HEK293 (cell line): ENCODE data around the gene METTL15.

Source experiments
- CTCF ChIA-PET: fragments of 350-600 bp; formaldehyde crosslinking; extraction: SDS; loops from one replicate; lab custom pipeline; 2021; ENCODE audit warnings: antibody characterized with exemption; lab: Yijun Ruan, JAX
- POLR2A ChIA-PET: fragments of 300-600 bp; formaldehyde crosslinking; extraction: SDS; loops from one replicate; lab custom pipeline; 2020; ENCODE audit warnings: antibody characterized with exemption, inconsistent platforms; lab: Yijun Ruan, JAX
- H3K27ac ChIP-seq: fragments of 200-500 bp; sonication (Bioruptor generic); 2 replicates; pipeline ENCODE4 v1.5.1; 2014; ENCODE audit warnings: low read depth, low read length, control low read depth, inconsistent platforms; ENCODE audit errors: extremely low read depth
- H3K36me3 ChIP-seq, 2 experiments: fragments of 200-500 bp in 1 of 2; sonication (Bioruptor generic) in 1 of 2; 1 replicate in 1 of 2; 2 replicates in 1 of 2; pipeline ENCODE4 v1.5.1; 2014 to 2017; ENCODE audit warnings: inconsistent platforms in 2 of 2, low read length in 2 of 2; ENCODE audit not compliant: control insufficient read depth in 2 of 2, insufficient read depth in 1 of 2
- H3K4me1 ChIP-seq: fragments of 200-500 bp; sonication (Bioruptor generic); 2 replicates; pipeline ENCODE4 v1.5.1; 2014; ENCODE audit warnings: mild to moderate bottlenecking, low read length, inconsistent platforms; ENCODE audit not compliant: control insufficient read depth, insufficient read depth
- H3K4me3 ChIP-seq: 2 replicates; pipeline ENCODE4 v1.5.1; 2011; ENCODE audit warnings: low read depth, mild to moderate bottlenecking, control low read depth, low read length, moderate library complexity
- H3K9me3 ChIP-seq: fragments of 200-500 bp; sonication (Bioruptor generic); 2 replicates; pipeline ENCODE4 v1.5.1; 2014; ENCODE audit warnings: low read depth, low read length, inconsistent platforms; ENCODE audit not compliant: control insufficient read depth, insufficient read depth
- HOXC10 ChIP-seq: sonication (generic); formaldehyde crosslinking; IDR thresholded peaks from 2 replicates; pipeline ENCODE4 v1.8.1; 2023; ENCODE audit warnings: mild to moderate bottlenecking, missing genetic modification reagents
- KLF16 ChIP-seq: fragments of 450-650 bp; formaldehyde crosslinking; IDR thresholded peaks from 2 replicates; pipeline ENCODE4 v1.5.1; 2017; ENCODE audit warnings: missing biosample characterization, missing genetic modification characterization
- KLF7 ChIP-seq: fragments of 450-650 bp; formaldehyde crosslinking; IDR thresholded peaks from 2 replicates; pipeline ENCODE4 v1.5.1; 2016; ENCODE audit warnings: missing biosample characterization, missing genetic modification characterization, borderline replicate concordance
- PRDM1 ChIP-seq: fragments of 450-650 bp; formaldehyde crosslinking; IDR thresholded peaks from 2 replicates; pipeline ENCODE4; 2016; ENCODE audit warnings: missing biosample characterization, missing genetic modification characterization
- TRIM28 ChIP-seq: IDR thresholded peaks from 2 replicates; pipeline ENCODE4 v1.6.1; 2011; ENCODE audit warnings: low read length, control low read depth, borderline replicate concordance
- YY1 ChIP-seq: fragments of 450-650 bp; formaldehyde crosslinking; IDR thresholded peaks from 2 replicates; pipeline ENCODE4 v1.5.1; 2018; ENCODE audit warnings: missing biosample characterization, missing genetic modification characterization
- ZBTB17 ChIP-seq: fragments of 450-650 bp; formaldehyde crosslinking; IDR thresholded peaks from 2 replicates; pipeline ENCODE4 v1.5.1; 2016; ENCODE audit warnings: missing biosample characterization, missing genetic modification characterization
- ZNF121 ChIP-seq: fragments of 450-650 bp; formaldehyde crosslinking; IDR thresholded peaks from 2 replicates; pipeline ENCODE4 v1.5.1; 2016; ENCODE audit warnings: missing biosample characterization, missing genetic modification characterization
- ZNF140 ChIP-seq: fragments of 450-650 bp; formaldehyde crosslinking; IDR thresholded peaks from 2 replicates; pipeline ENCODE4 v1.5.1; 2016; ENCODE audit warnings: missing biosample characterization, missing genetic modification characterization
- ZNF155 ChIP-seq: fragments of 450-650 bp; formaldehyde crosslinking; IDR thresholded peaks from 2 replicates; pipeline ENCODE4 v1.5.1; 2016; ENCODE audit warnings: missing biosample characterization, missing genetic modification characterization
- ZNF175 ChIP-seq: fragments of 450-650 bp; formaldehyde crosslinking; IDR thresholded peaks from 2 replicates; pipeline ENCODE4 v1.5.1; 2016; ENCODE audit warnings: missing biosample characterization, missing genetic modification characterization
- ZNF184 ChIP-seq: fragments of 450-650 bp; IDR thresholded peaks from 2 replicates; pipeline ENCODE4 v1.5.1; 2018; ENCODE audit warnings: missing biosample characterization, mild to moderate bottlenecking, missing genetic modification characterization
- ZNF19 ChIP-seq: fragments of 450-650 bp; formaldehyde crosslinking; IDR thresholded peaks from 2 replicates; pipeline ENCODE4; 2016; ENCODE audit warnings: missing biosample characterization, missing genetic modification characterization, low read depth
- ZNF211 ChIP-seq: fragments of 450-650 bp; formaldehyde crosslinking; IDR thresholded peaks from 2 replicates; pipeline ENCODE4 v1.5.1; 2016; ENCODE audit warnings: low read depth, missing biosample characterization, missing genetic modification characterization
- ZNF23 ChIP-seq: fragments of 450-650 bp; formaldehyde crosslinking; IDR thresholded peaks from 2 replicates; pipeline ENCODE4 v1.5.1; 2016; ENCODE audit warnings: missing biosample characterization, missing genetic modification characterization, borderline replicate concordance
- ZNF311 ChIP-seq: fragments of 450-650 bp; formaldehyde crosslinking; IDR thresholded peaks from 2 replicates; pipeline ENCODE4 v1.5.1; 2017; ENCODE audit warnings: missing biosample characterization, missing genetic modification characterization, borderline replicate concordance
- ZNF426 ChIP-seq: fragments of 450-650 bp; formaldehyde crosslinking; IDR thresholded peaks from 2 replicates; pipeline ENCODE4 v1.5.1; 2017; ENCODE audit warnings: missing biosample characterization, missing genetic modification characterization, mild to moderate bottlenecking, inconsistent platforms, moderate library complexity
- ZNF510 ChIP-seq: fragments of 450-650 bp; formaldehyde crosslinking; IDR thresholded peaks from 2 replicates; pipeline ENCODE4 v1.5.1; 2018; ENCODE audit warnings: mild to moderate bottlenecking, missing genetic modification characterization, missing biosample characterization; ENCODE audit not compliant: insufficient replicate concordance
- ZNF571 ChIP-seq: fragments of 450-650 bp; formaldehyde crosslinking; IDR thresholded peaks from 2 replicates; pipeline ENCODE4 v1.5.0; 2017; ENCODE audit warnings: missing biosample characterization, missing genetic modification characterization
- ZNF623 ChIP-seq: fragments of 450-650 bp; formaldehyde crosslinking; IDR thresholded peaks from 2 replicates; pipeline ENCODE4 v1.5.1; 2016; ENCODE audit warnings: missing biosample characterization, missing genetic modification characterization
- ZNF624 ChIP-seq: fragments of 450-650 bp; formaldehyde crosslinking; IDR thresholded peaks from 2 replicates; pipeline ENCODE4 v1.5.1; 2017; ENCODE audit warnings: missing biosample characterization, missing genetic modification characterization
- ZNF664 ChIP-seq: fragments of 450-650 bp; formaldehyde crosslinking; IDR thresholded peaks from 2 replicates; pipeline ENCODE4 v1.5.1; 2016; ENCODE audit warnings: missing biosample characterization, missing genetic modification characterization
- ZNF701 ChIP-seq: fragments of 450-650 bp; formaldehyde crosslinking; IDR thresholded peaks from 2 replicates; pipeline ENCODE4 v1.5.1; 2016; ENCODE audit warnings: missing biosample characterization, missing genetic modification characterization
- ZNF707 ChIP-seq: fragments of 450-650 bp; formaldehyde crosslinking; IDR thresholded peaks from 2 replicates; pipeline ENCODE4 v1.5.1; 2016; ENCODE audit warnings: missing biosample characterization, missing genetic modification characterization
- ZNF776 ChIP-seq: fragments of 450-650 bp; formaldehyde crosslinking; IDR thresholded peaks from 2 replicates; pipeline ENCODE4 v1.5.0; 2017; ENCODE audit warnings: missing biosample characterization, missing genetic modification characterization, borderline replicate concordance
- ZNF837 ChIP-seq: fragments of 450-650 bp; formaldehyde crosslinking; IDR thresholded peaks from 2 replicates; pipeline ENCODE4 v1.5.1; 2016; ENCODE audit warnings: missing biosample characterization, missing genetic modification characterization
- ZSCAN23 ChIP-seq: fragments of 450-650 bp; formaldehyde crosslinking; IDR thresholded peaks from 2 replicates; pipeline ENCODE4 v1.5.1; 2016; ENCODE audit warnings: missing biosample characterization, missing genetic modification characterization
- ZSCAN30 ChIP-seq: fragments of 450-650 bp; IDR thresholded peaks from 2 replicates; pipeline ENCODE4 v1.5.1; 2018; ENCODE audit warnings: missing biosample characterization, mild to moderate bottlenecking, missing genetic modification characterization, moderate library complexity
- TF ChIP-seq, protein P1 (sequence below): fragments of 450-650 bp; formaldehyde crosslinking; IDR thresholded peaks from 2 replicates; pipeline ENCODE4 v1.5.1; 2016; ENCODE audit warnings: missing biosample characterization, missing genetic modification characterization

Gene METTL15

DNA sequence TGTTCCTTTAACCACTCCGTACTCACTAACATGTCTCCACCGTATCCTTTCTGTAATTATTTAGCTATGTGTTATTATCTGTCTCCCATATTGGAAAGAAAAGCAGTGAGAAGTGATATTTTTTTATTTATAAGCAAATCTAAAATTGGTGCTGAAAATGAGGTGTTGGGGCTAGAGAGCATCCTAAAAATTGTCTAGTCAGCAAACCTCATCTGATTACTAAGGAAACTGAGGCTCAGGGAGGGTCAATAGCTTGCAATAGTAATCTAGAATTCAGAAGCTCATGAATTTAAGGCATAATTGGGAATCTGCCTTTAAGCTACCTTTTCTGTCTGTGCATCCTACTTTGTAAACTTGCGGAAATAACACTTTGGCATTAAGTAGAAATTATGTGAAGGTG lies 190.0 kb downstream of the METTL15 start:
- Histone ChIP-seq H3K36me3 (peaks cover 0 to 10% of the 10 kb centered on the region in 2 experiments; a peak in 1 of 3 replicates), H3K4me1 (no peaks in the 10 kb centered on the region), H3K4me3 (no peak overlapping the region), H3K9me3 (no peaks in the 10 kb centered on the region), H3K27ac (no peak overlapping the region)
- POLR2A ChIA-PET: no interaction called here
- no peak for TF ChIP-seq PRDM1
- TF ChIP-seq, protein P1, sequence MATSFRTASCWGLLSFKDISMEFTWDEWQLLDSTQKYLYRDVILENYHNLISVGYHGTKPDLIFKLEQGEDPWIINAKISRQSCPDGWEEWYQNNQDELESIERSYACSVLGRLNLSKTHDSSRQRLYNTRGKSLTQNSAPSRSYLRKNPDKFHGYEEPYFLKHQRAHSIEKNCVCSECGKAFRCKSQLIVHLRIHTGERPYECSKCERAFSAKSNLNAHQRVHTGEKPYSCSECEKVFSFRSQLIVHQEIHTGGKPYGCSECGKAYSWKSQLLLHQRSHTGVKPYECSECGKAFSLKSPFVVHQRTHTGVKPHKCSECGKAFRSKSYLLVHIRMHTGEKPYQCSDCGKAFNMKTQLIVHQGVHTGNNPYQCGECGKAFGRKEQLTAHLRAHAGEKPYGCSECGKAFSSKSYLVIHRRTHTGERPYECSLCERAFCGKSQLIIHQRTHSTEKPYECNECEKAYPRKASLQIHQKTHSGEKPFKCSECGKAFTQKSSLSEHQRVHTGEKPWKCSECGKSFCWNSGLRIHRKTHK (tag by site-specific recombination): no peak
- TF ChIP-seq ZBTB17 (tag by site-specific recombination): no peak
- no peak for TF ChIP-seq ZNF19
- no peak for TF ChIP-seq TRIM28
- TF ChIP-seq ZNF837: no peak
- no peak for TF ChIP-seq ZSCAN23
- no peak for TF ChIP-seq ZNF155 (tag by site-specific recombination)
- no peak for TF ChIP-seq ZNF184 (tag by site-specific recombination)
- TF ChIP-seq ZNF211 (tag by site-specific recombination): no peak
- TF ChIP-seq ZNF701 (tag by site-specific recombination): no peak
- TF ChIP-seq ZSCAN30 (tag by site-specific recombination): no peak
- TF ChIP-seq ZNF426 (tag by site-specific recombination): no peak
- TF ChIP-seq ZNF624 (tag by site-specific recombination): no peak
- TF ChIP-seq KLF16: no peak
- TF ChIP-seq KLF7 (tag by site-specific recombination): no peak
- no peak for TF ChIP-seq ZNF23 (tag by site-specific recombination)
- no peak for TF ChIP-seq ZNF121 (tag by site-specific recombination)
- TF ChIP-seq ZNF571 (tag by site-specific recombination): no peak
- no peak for TF ChIP-seq ZNF776 (tag by site-specific recombination)
- CTCF ChIA-PET: interaction anchor here (0.6 kb wide), 1 partner anchor 172 kb away, joined by 4 read pairs; no protein-coding TSS in a partner anchor

DNA sequence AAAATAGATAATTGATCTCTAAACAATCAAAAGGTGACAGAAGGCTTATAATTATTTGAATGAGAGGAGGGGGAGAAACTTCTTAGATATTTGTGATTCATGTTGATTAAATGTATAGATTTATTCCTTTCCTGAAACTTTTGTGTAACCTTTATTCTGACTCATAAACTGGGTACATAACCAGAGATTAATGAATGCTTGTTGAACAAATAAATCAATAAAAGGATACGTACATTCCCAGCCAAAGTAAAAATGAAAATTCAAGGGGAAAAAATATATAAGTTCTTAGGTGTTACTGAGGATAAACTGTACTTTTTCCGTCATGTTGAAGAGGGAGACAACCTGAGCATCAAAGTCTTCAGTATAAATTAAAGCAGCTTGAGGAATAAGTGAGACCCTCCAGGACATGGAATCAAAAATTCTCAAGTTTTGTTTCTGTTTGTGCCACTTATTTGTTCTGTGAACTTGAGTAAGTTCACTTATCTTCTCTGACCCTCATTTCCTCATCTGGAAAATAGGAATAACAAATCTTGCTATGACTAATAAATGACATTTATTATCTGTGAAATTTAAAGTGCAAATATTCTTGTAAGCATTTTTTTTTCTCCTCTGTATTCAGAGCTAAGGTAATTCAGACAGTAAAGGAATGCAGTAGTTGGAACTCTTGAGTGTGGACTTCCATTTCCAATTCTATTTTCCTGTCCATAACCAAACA lies 195.4 kb downstream of the METTL15 start:
- Histone ChIP-seq H3K36me3 (peaks cover 0 to 3% of the 10 kb centered on the region in 2 experiments; a peak in 1 of 3 replicates), H3K27ac (no peak overlapping the region), H3K9me3 (no peaks in the 10 kb centered on the region), H3K4me3 (no peak overlapping the region), H3K4me1 (no peaks in the 10 kb centered on the region)
- ChIA-PET POLR2A (no interaction called here), CTCF (no interaction called here)
- no peak for TF ChIP-seq ZNF175 (tag by site-specific recombination)
- TF ChIP-seq ZNF664: no peak
- no peak for TF ChIP-seq ZNF140 (tag by site-specific recombination)
- TF ChIP-seq ZNF311 (tag by site-specific recombination): no peak
- TF ChIP-seq YY1 (tag by site-specific recombination): no peak
- TF ChIP-seq ZNF510 (tag by site-specific recombination): no peak
- TF ChIP-seq ZNF623 (tag by site-specific recombination): no peak
- TF ChIP-seq HOXC10 (CRISPR knock-in tag): no peak
- no peak for TF ChIP-seq ZNF707
